GM19099 (cell line): Measurements from ENCODE around the gene OR2F1.

ENCODE experiments used
- POLR2A ChIP-seq: IDR thresholded peaks from 3 replicates; pipeline ENCODE4 v1.6.1; 2011; ENCODE audit warnings: low read depth; ENCODE audit not compliant: insufficient read length; ENCODE audit errors: extremely low read depth

OR2F1 gene

DNA sequence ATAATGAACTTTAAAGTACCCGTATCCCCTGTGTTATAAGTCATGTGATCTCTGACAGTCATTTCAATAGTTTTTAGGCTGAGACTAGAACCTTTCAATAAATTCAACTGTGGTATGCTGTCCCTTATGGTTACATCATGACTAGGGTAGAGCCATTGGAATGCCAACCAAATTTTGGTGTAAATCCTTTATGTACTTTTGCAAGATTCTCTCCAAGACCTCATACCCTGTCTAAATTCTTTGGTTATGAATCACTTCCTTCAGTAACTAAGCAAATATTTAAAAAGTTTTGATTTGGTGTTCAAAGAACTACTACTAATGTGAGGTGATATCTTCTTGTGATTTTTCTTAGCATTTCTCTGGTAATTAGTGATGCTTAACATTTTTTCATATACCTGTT, 24.7 kb downstream of the OR2F1 start:
- TF ChIP-seq POLR2A = no peak

DNA sequence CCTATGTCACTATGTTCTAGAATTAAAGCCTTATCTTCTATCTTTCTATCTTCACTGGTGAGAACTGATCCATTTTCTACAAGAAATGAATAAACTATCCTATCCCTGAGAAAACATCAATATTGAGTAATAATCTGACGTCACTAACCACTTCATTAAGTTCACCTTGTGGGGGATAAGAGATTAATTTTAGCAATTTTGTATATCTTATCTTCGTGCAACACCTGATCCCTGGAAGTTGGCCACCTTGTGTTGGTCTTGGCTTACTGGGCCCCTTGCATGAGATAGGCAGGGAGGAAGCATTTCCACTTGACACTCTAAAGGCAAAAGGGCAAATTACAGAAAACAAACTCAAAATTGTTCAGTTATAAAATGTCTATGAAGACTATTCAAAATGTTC, 25.4 kb downstream of the OR2F1 start:
- TF ChIP-seq POLR2A = no peak

DNA sequence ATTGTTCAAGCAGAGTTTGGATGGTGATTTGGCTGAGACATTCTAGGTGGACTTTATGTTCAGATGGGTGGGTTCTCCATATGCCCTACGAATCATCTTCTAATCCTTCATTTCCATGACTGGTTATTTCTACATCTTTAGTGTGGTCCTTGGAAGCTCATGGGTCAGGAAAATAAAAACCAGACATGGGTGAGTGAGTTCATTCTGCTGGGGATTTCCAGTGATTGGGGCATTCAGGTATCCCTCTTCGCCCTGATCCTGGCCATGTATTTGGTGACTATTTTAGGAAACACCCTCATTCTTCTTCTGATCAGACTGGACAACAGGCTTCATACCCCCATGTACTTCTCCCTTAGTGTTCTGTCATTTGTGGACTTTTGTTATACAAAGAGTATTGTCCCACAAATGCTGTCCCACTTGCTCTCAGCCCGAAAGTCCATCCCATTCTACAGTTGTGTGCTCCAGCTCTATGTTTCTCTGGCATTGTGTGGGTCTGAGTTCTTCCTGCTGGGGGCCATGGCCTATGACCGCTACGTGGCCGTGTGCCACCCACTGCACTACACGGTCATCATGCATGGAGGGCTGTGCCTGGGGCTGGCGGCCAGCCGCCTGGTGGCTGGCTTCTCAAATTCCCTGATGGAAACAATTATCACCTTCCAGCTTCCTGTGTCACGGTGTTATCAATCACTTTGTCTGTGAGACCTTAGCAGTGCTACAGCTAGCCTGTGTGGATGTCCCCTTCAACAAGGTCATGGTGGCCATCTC, 26.3 kb downstream of the OR2F1 start:
- TF ChIP-seq POLR2A = no peak

DNA sequence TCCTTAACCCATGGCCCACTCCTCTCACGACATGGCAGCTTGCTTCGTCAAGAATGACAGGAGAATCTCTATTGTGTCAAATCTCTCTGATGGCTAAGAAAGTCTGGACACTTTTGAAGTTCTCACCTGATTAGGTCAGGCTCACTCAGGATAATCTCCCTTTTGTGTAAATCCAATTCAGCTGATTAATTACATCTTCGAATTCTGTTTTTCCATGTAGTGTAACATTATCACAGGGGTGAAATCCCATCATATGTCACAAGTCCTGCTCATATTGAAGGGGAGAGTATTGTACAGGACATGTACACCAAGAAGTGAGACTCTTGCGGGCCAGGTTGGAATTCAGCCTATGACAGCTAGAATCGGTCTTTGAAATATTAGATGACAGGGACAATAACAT, 29.3 kb downstream of the OR2F1 start:
- TF ChIP-seq POLR2A = no peak

DNA sequence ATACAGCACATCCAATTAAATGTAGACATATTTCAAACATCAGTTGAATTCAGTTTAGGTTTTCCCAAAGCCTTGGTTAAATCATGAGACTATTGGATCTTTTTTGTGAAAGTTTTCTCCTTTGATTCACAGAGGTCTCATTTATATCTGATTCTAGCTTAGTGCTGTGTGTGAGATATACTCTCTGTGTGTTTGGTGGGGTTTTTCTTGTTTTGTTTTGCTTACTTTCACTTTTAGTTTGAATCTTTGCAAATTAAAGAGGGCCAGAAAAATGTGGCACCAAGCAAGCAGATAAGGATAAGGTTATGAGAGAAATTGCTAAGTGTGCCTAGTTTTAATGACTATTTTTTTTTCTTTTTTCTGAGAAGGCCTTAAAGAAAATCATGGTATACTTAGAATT, 32.9 kb downstream of the OR2F1 start:
- TF ChIP-seq POLR2A = no peak

DNA sequence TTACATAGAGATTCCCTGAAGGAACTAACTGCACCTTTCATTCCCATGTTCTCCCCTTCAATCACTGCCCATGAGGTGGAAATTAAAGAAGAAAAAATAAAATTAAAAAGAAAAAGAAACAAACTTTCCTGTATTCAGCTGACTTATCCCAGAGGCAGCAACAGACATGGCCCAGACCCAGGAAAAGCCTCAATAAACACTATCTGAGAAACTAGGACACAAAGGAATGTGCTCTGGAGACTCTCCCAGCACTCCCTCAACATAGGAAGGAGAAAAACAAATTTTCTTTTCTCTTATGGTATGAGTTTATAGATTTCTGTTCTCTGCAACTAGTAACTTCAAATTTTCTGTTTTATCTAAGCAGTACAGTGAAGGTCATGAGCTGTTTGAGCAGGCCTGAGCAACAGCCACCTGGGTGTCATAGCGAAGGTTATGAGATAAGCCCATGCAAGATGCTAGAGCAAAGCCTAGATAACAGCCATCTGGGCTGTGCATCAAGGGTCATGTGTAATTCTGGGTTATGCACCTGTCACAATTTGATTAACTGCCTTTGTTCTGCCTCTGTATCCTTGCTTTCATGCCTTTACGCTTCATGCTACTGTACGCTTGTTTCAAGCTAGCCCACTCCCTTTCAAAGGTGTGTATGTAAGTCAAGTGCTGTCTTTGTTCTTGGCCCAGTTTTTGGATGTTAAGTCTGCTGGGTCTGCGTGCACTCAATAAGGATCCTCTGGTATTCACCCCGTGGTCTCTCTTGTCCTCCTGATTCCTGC, 34.5 kb downstream of the OR2F1 start:
- no peak for TF ChIP-seq POLR2A

DNA sequence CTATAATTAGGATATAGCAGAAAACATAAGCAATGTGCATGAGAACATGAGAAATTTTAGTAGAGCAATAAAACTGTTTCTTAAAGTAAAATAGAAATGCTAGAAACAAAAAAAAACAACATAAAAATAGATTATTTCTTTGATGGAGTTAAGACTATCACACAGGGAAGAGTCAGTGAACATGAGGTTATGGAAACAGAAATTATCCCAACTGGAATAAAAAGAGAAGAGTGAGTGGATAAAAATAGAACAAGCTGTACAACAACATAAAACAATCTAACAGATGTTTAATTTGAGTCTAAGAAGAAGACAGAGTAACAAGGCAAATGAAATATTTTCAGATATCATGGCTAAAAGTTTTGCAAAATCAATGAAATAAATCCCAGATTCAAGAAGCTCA, 38.0 kb downstream of the OR2F1 start:
- TF ChIP-seq POLR2A = no peak

DNA sequence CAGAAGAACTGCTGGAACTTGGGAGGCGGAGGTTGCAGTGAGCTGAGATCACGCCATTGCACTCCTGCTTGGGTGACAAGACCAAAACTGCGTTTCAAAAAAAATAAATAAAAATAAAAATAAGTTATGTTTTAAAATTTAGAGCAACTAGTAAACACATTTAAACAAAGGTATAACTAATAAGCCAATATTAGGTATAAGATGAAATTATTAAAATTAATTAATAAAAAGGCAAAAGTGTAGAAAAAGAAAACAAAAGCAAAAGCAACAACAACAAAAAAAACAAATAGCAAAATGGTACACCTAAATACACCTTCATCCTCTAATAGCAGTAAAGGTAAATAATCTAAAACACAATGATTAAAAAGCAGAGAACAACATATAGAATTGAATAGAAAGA, 39.3 kb downstream of the OR2F1 start:
- TF ChIP-seq POLR2A = no peak

DNA sequence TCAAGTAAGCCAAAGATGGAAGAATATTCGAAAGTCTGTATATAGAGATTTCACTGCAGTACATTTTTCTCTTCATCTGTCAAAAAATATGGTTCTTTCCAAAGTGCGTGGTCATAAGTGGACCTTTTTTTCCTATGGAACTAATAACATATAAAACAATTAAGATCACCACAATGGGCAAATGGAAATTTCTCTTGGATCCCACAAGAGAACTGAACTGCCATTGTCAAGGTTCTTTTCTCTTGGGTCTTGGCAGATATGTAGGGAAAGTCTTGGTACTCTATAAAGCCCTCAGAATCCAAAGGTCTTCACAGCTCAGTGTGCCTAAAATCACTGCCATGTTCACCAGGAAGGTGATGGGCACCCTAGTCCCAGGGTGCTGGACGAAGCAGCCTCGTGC, 45.4 kb downstream of the OR2F1 start, which contains the start of gene OR6B1:
Gene OR6B1, plus strand, starts transcription at position 301 of the 400 bp plus-strand sequence. CDS start 3,677 bp downstream, outside the sequence.
- TF ChIP-seq POLR2A = no peak

DNA sequence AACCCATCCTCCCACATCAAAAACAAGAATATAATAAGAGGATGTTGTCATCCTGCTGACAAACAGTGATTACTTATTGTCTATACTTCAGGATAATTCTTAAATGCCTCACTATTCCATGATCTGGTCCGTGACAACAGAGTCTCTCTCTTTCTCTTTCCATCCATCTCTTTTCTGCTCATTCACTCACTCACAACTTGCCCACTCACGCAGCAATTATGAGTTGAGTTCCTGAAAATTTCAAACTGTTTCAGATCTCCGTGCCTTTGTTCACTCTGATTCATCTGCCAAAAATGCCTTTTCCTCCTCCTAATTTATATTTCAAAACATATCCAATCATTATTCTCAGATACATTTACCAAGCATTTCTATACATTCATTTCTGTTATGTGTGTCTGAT, 46.9 kb downstream of the OR2F1 start:
- no peak for TF ChIP-seq POLR2A

DNA sequence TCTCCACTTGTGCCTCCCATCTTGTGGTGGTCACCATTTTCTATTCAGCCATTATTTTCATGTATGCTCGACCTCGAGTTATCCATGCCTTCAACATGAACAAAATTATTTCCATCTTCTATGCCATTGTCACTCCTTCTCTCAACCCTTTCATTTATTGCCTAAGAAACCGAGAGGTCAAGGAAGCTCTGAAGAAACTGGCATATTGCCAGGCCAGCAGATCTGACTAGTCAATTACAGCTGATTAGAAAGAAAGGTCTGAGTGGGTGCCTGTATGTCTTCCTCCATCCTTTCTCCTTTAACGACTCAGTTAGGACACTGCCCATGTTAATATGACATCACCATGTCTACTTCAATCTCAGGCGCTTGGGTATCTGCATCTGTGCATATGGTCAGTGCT, 50.1 kb downstream of the OR2F1 start:
- TF ChIP-seq POLR2A = no peak

DNA sequence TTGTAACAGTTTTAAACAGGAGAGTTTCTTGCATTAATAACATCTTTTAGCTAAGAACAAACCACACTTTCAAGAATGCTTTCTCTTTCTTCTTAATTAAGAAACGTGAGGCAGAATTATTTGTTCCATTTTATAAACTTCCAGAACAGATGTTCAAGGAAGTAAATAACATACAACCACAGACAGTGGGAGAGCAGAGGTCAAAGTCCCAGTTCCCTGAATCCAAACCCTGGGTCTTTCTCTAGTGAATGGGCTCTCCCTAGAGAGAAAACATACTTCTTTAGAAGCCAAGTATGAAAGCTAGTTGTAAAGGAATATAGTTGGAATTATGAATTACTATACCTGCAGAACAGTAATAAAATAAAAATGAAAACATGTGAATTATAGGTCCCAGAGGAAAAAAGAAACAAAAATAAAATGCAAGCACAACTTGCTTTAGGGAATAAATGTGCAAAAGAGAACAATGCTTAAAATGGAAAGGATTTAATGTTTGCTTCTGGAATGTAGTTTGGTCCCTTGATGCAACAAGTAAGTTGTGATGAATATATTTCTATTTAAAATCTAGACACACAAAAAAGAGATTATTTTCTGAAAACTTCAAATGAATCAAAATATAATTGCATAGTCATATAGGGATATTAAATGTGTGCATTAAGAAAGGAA, 51.5 kb downstream of the OR2F1 start:
- TF ChIP-seq POLR2A = no peak

DNA sequence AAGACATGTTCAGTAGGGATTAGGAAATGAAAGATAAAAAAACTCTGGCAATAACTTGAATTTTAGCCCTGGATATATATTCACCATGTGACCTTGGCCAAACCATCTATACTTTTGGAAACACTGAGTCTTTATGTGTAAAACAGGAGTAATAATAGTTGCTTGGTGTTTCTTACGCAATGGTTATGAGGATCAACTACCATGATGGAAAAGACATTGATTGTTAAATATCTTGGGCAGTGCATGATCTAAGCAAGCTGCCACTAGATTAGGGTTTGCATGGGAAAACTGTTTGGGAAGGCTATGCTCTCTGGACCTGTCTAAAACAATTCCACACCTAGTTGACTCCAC, 52.0 kb downstream of the OR2F1 start:
- no peak for TF ChIP-seq POLR2A

DNA sequence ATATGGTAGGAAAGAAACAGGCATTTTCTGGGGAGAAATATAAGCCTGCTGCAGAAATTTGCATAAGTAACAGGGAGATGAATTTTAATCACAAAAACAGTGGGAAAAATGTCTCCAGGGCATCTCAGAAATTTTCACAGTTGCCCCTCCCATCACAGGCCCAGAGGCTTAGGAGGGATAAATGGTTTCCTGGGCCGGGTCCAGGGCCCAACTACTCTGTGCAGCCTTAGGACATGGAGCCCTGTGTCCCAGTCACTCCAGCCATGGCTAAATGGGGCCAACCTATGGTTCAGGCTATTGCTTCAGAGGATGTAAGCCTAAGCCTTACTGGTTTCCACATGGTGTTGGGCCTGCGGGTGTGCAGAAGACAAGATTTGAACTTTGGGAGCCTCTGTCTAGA, 54.7 kb downstream of the OR2F1 start:
- no peak for TF ChIP-seq POLR2A

DNA sequence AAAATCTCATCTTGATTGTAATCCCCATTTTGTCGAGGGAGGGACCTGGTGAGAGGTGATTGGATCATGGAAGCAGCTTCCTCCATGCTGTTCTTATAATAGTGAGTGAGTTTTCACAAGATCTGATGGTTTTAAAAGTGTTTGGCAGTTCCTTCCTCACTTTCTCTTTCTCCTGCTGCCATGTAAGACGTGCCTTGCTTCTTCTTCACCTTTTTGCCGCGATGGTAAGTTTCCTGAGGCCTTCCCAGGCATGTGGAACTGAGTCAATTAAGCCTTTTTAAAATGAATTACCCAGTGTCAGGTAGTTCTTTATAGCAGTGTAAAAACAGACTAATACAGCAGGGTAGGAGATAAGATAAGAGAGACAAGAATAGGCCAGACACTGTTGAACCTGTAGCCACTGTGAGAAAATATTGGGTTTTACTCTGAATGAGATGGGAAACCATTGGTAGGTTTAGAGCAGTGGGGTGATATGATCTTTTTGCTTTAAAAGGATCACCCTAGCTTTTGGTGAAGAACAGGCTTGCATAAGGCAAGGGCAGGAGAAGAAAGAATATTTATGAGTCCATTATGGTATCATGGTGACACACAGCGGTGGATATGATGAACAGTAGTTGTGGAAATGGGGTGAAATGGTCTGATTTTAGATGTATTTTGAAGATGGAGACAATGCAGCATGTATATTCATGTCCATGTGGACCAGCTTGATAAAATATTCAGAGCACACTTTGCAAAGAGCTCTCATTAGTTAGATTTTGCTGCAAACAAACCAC, 57.0 kb downstream of the OR2F1 start:
- no peak for TF ChIP-seq POLR2A
